PC-9 (cell line): ENCODE measurements around the gene EDC3.

Source experiments
- CTCF ChIP-seq: fragments of 200-600 bp; sonication (generic); conservative IDR thresholded peaks from 2 replicates; pipeline ENCODE4 v1.6.1; 2017; ENCODE audit warnings: mixed run types, antibody characterized with exemption, mild to moderate bottlenecking, moderate library complexity
- EZH2 ChIP-seq: fragments of 200-600 bp; sonication (generic); IDR thresholded peaks from 2 replicates; pipeline ENCODE4 v1.8.0; 2017; ENCODE audit warnings: antibody characterized with exemption, low read depth

DNA sequence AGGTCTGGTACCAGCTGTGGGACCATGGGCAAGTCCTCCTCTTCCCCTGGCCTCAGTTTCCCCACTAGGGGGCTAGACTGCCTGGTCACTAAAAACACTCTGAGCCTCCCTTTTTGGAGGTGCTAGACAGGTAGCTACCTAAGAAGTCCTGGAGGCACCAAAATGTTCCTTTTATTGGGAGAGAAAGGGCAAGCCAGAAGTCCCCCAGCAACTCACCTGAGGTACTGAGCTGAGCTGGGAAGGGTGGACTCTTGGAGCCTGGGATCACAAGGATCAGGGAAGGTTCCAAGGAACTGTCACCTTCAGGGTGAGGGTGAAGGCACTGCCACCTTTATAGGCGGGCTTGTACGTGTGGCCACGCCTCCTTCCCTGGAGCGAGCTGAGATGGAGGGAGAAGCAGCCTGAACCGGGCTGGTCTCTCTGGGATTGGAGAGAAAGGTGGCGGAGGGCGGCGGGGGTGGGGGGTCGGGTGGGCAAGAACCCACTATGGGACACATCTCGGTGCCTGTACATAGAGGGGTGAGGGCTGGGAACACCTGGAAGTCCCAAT, 29.5 kb upstream of the EDC3 start, which contains the start of gene CYP1A1:
- no peak for TF ChIP-seq CTCF
- TF ChIP-seq EZH2: no peak
